Stimulated activated CD4-positive, alpha-beta T cell treated with anti-CD3 and anti-CD28 coated beads, Interleukin-12 subunit alpha, Interleukin-12 subunit beta, amount 100 ng/mL, for 48 hours (primary cell): Measurements from ENCODE around the gene GRM5.
A peak's percentile ranks its signal among the peaks of the same experiment; 100 is the strongest.
"Not testable (repeated sequence)": the region's sequence is repeated elsewhere in the genome, so short reads cannot be mapped to it uniquely, and the experiment has no call there.

Experiments used
- DNase-seq, 3 donors: peaks; one replicate each; pipeline ENCODE4 v3.0.0-alpha.2; 2020; ENCODE audit warnings: low read depth in 2 of 3, low spot score in 1 of 3

Gene GRM5

DNA sequence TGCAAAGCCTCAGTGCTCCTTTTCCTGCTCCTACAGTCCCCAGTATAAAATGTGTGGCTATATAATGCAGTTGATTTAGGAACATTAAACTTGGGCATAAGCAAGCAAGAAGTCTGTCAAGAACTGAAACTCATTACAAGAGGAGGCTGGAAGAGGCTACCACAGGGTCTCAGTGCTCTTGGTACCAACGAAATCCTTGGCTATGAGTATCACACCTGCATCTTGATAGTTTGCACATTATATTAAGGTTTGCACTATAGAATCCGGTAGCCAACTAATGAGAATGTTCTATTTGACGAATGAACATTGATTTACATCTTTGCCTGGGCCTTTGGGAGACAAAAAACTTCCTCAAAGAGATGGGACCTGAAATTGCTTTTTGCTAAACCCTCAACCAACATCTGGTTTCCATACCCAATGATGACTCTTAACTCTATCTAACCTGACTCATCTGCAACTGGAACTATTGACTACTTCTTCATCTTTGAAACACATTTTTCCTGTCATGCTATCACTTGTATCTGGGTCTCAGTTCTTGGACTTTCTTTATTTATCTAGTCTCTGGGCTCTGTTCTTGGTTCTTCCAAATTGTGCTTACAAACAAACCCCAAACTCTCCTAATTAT, 521.0 kb downstream of the GRM5 start:
- DNase-seq: no peak

DNA sequence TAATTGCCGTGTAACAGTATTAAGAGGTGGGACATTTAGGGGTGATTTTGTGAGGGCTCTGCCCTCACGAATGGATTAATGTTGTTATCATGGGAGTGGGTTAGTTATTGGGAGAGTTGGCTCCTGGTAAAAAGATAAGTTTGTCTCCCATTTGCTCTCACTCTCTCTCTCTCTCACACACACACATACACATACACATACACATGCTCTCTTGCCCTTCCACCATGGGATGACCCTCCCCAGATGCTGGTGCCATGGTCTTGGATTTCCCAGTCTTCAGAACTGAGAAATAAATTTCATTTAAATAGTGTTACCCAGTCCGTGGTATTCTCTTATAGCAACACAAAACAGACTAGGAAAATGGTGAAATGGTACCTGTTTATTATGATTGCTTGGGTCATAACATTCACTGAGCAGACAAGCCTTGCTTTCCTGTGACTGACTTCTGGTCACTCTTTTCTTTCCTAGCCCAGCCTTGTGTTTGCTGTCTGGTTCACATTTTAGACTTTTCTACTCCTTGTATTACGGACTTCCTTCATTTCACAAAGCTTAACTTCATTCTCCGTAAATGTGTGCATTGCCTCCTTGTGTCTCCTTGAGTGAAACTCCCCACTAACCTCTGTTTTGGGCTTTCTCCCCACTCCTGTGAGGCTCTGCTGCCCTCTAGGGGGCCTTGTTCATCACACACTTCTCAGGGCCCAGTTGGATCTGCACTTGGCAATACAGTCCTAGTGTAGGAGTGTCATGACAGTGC, 521.7 kb downstream of the GRM5 start:
- DNase-seq: peak; percentile 61 to 75 (median 68)

DNA sequence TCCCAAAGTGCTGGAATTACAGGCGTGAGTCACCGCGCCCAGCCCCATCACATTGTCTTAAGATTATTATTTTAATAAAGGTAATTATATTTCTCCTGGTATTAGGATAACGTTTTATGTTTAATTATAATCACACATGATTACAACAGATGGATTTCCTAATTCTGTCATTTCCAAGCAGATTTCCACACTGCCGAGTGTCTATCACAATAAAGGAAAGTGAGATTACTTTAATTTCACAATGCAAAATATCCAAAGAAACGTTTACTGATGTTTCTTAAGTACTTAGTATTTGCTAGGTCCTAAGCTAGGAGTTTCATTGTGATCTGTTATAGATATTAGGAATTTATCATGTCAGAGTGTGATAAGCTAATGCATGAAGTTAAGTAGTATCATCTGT, 524.8 kb downstream of the GRM5 start:
- DNase-seq: no peak

DNA sequence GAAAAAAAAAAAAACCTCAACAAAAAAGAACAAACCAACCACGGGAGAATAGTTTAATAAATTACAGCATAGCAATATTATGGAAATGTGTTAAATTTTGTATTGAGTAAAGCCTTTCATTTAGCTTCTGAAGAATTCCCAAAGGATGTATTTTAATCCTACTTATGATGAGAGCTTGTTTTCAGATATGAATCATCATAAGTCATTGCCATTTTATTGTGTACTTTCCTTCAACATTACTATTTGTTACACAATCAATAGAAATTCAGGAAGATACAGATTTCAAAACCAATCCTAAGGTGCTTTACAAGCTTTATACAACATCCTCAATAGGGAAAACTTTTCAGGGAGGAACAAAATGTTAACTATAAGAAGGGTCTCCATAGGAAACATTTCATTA, 527.7 kb downstream of the GRM5 start:
- DNase-seq: no peak

DNA sequence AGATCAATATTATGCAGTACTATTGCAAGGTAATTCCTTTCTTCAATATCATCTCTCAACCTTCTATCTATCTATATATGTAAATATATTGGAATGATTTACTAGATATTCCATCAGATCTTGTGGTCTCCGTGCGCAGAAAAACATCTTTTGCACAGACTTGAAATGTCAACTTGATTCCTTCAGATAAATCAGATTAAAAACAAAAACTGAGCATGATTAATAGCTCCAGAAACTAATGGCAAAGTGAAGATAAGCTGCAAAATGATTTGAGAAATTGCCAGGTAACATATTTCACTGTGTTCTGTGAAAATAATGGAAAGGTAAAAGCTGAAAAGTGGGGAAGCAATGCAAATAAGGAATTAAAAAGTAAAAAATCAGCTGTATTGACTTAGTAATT, 528.2 kb downstream of the GRM5 start:
- no peak for DNase-seq

DNA sequence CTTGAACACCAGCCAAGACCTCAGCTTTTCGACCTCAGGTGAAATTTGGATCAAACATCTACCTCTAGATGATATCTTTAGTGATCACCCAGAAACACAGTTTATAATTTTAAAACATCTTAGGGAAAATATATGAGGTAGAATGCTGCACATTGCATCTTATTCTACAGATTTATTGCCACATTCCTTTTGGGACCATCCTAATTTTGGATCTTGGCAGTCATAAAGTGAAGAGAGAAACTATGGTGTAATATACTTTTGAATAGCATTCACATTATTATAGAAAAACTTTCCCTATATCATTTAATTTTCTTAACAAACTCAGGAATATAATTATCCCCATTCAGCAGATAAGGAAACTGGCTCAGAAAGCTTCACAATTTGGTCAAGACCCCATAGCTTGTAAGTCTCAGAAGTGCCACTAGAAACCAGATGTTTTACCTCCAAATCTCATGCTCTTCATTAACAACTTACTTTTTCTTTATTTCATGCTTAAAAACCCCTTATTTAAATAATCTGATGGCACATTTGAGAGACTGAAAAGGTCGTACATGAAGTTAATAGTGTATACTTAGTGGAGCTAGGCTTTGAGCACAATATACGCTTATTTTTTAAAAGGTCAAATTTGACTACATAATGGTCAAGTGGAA, 529.0 kb downstream of the GRM5 start:
- no peak for DNase-seq

DNA sequence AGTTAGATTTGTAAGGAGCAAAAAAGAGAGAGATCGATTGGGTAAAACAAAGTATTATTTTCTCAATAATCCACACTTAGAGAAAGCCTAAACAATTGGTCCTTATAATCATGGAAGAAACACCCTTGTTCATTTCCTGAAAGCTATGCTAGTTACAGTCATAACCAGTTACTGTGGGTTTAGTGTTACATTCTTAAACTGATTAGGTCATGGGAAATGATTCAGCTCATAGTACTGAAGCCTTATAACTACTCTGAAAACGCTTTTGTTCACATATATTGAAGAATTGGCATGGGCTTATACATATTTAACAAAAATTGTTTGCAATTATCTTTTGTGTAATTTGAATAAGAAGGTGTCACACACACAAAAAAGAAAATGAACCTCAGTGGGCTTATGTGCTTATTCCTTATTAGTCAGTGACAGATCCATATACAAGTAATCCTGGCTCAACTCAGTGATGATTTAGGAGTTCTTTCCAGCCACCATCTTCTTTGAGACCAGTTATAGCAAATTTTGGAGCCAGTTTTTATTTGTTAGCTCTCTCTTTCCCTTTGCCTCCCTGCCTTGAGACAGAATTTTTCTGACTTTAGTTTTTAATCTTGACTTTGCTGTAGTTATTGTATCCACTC, 529.8 kb downstream of the GRM5 start:
- no peak for DNase-seq

DNA sequence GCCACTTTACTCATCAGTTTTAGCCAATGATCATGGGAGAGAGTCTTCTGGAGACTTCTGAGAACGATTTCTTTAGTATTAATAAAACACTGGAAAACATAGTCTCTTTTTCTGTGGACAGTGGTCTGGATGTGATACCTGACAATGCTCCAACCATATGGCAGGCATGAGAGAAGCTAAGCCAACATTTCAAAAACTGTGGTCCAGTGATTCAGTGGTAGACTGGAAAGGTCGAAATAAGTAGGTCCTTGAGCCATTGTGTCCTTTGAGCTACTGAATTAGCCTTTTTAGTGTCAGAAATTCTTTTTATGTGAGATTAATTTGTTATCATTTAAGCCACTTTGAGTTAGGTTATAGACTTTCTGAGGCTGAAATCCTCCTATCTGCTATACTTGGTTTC, 530.5 kb downstream of the GRM5 start:
- no peak for DNase-seq

DNA sequence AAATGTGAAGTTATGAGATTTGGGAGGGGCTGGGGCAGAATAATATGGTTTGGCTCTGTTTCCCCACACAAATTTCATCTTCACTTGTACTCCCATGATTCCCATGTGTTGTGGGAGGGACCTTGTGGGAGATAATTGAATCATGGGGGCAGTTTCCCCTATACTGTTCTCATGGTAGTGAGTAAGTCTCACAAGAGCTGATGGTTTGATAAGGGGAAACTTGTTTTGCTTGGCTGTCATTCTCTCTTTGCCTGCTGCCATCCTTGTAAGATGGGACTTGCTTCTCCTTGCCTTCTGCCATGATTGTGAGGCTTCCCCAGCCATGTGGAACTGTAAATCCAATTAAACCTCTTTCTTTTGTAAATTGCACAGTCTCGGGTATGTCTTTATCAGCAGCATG, 531.1 kb downstream of the GRM5 start:
- not testable (repeated sequence) for DNase-seq

DNA sequence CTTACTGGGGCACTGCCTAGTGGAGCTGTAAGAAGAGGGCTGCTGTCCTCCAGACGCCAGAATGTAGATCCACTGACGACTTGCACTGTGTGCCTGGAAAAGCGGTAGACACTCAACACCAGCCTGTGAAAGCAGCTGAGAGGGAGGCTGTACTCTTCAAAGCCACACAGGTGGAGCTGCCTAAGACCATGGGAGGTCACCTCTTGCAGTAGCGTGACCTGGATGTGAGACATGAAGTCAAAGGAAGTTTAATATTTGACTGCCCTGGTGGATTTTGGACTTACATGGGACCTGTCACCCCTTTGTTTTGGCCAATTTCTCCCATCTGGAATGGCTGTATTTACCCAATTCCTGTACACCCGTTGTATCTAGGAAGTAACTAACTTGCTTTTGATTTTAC, 531.6 kb downstream of the GRM5 start:
- DNase-seq: no peak

DNA sequence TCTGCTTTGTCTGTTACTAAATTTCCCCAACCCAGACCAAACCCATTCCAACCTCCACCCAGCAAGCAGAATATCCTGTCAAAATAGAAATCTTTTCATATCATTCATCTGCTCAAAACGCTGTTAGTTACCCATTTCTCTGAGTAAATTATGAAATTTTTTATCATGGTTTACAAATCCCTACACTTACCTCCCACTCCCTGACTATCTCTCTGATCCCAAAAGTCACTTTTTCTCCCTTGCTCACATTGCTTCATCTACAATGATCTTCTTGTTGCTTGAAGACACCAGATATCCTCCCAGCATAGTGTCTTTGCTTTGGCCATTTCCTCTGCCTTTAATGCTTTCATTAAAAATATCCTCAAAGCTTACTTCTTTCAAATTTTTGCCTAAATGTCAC, 532.8 kb downstream of the GRM5 start:
- no peak for DNase-seq

DNA sequence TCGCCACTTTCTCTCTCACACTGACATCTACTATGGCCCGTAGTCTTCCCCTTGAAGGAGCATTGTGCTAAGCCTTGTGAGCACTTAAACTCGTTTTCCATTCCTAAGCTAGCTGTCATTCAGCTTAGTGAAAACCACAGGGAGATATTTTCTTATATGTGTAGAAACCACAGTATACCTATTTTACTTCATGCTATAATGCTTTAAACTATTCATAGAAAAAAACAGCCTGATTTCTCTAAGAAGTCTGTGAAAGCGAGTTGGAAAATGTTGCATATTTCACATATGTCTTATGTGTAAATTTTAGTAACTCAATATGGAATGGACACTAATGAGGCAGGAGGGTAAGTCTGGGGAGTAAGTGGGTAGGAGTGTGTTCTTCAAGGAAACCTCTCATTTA, 534.0 kb downstream of the GRM5 start:
- no peak for DNase-seq

DNA sequence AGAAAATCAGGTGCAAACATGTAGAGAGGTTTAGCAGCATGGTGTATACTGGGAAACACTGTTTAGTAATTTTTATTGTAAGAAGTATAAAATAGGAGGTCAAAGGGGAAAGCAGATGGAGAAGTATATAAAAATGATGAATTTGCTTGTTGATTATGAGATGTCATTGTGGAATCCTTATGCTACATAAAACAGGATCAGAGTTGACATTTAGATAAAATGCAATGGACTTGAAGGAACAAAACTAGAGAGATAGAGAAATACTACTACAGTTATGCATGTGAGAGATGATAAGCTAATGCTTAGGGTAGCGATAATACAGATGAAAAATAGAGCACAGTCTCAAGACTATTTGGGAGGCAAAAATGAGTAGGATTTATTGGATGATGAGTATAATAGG, 536.4 kb downstream of the GRM5 start:
- no peak for DNase-seq

DNA sequence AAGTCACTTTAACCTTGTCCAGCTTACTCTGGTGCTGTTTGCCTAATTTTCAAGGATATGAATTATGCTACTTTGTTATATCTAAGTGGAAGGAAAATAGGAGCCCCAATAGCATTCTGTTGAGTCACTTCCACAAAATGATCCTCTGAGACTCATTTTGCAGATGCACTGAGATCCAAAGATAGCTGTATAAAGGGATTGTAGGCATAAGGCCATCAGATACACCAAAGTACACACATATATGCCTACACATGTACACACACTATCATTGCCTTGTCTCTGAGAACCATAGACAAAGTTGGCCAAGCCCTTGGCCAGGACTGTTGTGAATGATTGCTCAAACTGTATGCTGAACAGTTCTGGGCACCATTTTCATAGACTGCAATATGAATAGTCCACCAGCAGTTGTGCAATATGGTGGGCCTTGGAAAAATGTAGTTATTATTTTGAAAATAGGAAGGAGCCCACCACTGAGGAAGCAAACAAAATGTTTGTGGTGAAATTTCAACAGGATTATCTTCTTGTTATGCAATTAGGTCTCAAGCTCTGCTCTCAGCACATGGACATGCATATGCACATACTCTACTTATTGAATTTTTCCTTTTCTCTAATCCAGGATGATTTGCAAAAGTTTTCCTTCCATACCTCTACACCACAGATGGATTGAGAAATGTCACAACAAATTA, 542.3 kb downstream of the GRM5 start:
- DNase-seq: no peak

DNA sequence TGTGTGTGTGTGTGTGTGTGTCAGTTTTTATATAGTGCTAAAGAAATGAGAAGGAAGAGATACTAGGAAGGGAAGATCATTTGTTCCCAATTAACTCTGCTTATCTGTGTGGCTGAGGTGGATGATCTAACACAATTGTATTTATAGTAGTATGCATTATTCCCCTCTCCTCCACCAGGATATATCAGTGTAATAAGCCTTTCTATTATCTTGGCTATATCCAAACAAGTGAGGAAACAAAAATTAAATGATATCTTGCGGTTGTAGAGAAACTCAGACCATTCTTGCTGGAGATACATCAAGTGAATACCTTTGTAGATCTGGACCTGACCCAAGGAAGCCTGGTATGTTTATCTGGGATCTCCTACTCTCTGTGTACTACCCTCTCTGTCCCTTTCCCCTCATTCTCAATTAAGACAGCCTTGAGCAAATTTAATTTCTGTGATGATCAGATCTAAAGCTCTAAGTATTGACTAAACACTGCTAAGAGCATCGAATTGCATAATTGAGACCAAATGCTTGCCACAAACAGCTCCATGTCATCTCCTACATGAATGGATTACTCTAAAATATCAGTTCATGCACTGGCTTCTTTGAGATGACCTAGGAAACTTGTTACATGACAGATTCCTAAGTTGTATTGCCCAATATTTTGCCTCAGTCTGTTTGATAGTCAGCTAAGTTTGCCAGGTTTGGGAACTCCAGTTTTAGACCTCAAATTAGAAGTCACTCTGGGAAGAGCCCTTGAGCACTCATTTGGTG, 543.0 kb downstream of the GRM5 start:
- DNase-seq: no peak

DNA sequence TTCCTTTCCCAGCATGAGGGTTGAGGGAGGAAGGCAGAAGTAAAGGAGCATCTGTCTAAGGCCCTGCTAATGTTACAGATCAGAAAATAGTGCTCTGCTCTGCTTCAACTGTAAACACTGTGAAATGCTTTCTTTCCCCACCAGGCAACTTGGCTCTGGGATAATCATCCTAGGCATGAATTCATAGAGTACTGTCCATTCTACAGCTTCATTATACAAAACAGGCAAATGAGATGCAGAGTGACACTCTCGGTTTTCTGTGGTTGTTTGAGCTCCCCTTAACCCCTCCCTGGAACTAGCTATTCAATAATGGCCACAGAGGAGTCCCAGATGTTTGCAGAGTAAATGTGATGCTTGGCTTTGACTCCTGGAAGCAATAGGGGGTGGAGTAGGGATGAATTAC, 544.0 kb downstream of the GRM5 start:
- no peak for DNase-seq

DNA sequence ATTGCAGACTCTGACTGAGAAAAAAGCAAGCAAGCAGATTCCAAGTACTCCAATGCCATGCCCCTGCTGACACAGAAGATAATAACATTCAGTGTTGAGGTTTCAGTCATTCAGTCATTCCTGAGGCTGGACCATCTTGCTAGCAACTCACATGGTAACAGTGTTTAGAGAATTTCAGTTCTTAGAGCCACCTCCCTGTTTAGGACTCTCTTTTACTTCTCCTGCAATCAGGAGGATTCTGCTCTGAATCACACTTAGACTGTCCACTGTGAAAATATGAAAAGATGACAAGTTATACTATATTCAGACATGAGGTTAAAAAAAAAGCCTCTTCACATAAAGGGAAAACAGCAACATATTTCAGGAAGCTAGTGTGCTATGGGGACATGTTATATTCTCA, 544.4 kb downstream of the GRM5 start:
- DNase-seq: no peak

DNA sequence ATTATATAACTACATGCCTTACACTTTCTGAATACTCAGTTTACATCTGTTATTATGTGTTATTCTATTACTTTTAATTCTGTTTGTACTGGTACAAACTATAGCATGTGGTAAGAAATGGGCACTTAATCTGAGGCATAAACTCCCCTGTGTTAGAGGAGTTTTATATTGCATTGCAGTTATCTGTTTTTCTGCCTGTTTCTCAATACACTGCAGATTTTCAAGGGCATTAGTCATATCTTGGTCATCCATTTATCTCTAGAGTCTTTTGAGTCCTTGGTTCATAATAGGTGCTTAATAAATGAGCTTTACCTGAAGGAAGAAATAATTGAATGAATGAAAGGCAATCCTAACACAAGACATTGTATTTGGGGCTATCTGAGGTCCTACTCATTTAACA, 545.4 kb downstream of the GRM5 start:
- no peak for DNase-seq

DNA sequence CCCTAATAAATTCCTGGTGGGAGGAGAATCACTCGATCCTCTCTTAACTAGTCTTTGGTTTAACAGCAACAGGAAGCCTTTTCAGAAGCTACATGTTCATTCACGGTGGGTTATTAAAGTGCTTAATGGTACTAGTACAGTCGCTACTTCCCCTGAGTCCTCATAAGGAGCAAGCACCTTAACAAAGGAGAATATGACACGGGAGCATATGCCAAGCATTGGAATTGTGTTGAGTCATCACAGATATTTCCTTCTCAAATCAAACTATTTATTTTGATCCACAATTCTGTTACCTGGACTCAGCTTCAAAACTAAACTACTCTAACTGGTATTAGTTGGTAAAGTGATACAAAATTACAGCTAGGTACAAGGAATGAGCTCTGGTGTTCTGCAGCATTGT, 550.8 kb downstream of the GRM5 start:
- DNase-seq: no peak

DNA sequence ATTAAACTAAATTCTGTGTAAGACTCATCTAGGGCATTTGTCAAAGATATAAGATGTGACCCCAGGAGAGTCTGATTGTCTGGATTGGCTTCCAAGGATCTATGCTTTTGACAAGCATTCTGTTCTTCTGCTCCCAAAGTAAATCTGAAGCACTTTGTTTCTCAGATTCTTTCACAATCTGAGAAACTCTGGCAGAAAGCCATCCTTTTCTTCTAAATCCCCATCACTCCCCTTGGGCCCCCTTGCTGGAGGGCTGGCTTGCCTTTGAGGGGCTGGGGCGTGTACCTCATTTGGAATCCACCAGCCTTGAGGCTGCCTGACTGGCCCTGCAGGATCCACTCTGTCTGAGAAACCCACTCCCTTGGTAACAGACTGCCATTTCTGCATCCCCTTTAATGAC, 554.8 kb downstream of the GRM5 start:
- DNase-seq: no peak
